NCI-H2107 (cell line): Measurements from ENCODE around the gene CDK12.

Source experiments
- DNase-seq: peaks from one replicate; lab custom pipeline; 2025; lab: John Stamatoyannopoulos, UW

The CDK12 gene

GRCh38 chr17:39582658-39583057 lies 121.4 kb downstream of the CDK12 start:
- DNase-seq = no peak
